HG03025 (cell line): Measurements from ENCODE around the gene F7.

ENCODE experiments used
- ATAC-seq: cut with Tn5 transposase; IDR thresholded peaks from one replicate; pipeline ENCODE4 v1.9.1; 2021; ENCODE audit warnings: mild to moderate bottlenecking, moderate library complexity; ENCODE audit not compliant: unreplicated experiment, low FRiP score

F7 gene

DNA sequence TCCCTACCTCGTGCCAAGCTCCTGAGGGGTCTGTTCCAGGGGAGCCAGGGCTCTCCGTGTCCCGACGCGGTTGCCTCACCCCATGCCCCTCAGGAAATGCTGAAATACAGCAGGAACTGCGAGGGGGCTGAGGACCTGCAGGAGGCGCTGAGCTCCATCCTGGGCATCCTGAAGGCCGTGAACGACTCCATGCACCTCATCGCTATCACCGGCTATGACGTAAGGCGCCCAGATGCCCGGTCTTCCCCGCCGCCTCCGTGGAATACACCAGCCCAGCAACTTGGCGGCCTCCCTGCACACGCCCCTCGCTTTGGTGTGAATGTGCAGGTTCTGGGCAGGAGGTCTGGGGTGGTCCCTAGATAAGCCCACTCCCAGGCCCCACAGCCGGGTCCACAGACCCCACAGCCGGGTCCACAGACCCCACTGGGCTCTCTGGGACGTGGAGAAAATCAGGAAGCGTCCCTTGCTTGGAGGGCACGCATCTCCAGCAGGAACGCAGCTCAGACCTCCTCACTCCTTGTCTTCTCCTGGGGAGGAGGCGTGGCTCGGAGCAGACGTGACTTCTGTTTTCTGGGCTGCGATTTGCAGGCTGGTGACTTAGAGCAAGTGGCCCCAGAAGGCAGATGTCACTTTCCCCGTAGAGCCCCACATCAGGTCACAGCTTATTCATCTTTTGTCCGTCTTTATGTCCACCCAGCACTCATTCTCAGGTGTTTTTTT lies 19.4 kb upstream of the F7 start:
- ATAC-seq = no peak

- ATAC-seq = no peak
Observed at GRCh38 chr13:113086991-113087922, 18.3 kb upstream of the F7 start.

DNA sequence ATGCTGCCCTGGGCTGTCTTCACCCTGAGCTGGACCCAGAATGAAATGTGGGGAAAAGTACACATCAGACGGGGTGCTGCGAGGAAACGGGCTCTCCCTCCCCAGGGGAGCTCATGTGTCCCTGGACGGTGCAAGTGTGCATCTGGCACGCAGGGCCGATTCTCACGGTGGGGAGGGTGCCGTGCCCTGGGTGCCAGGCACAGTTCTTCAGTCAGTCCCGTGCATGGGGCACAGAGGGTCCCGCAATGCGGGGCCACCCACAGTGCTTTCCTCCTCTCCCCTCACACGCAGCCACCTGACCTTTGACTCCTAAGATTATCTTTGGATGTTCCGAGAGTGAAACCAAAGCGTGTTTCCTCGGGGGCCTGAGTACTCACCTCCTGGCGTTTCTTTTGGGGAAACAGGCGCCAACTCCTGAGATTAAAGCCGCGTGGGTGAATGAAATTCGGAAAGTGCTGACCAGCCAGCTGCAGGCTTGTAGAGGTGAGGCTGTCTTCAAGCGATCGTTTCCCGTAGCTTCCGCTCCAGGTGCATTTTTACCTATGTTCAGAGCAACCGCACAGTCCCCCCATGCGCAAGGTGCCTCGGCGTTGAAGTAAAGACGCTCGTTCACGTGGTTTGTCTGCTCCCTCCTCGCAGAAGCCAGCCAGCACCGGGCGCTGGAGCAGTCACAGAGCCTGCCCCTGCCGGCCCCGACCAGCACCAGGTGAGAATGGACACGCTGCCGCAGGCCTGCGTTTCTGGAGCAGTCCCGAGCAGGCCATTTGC lies 17.5 kb upstream of the F7 start:
- ATAC-seq = no peak

DNA sequence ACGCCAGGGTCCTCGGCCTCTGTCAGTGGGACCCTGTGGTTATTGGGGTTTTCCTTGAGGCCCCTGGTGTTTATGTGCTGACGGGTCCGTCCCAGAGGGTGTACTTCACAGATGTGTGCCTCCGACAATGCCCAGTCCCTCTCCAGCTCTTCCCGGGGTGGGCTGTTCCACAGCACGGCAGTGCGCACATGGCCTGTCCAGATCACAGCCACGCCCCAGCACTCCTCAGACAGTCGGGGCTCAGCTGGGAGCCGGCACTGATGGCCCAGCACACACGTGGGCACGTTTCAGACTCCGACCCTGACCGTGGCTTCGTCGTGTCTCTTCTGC lies 16.9 kb upstream of the F7 start:
- ATAC-seq = no peak

- ATAC-seq = no peak
Observed at GRCh38 chr13:113089693-113090414, 15.7 kb upstream of the F7 start.

- ATAC-seq = no peak
Observed at GRCh38 chr13:113090415-113090770, 15.2 kb upstream of the F7 start.

- ATAC-seq = no peak
Observed at GRCh38 chr13:113090806-113091205, 14.8 kb upstream of the F7 start.

DNA sequence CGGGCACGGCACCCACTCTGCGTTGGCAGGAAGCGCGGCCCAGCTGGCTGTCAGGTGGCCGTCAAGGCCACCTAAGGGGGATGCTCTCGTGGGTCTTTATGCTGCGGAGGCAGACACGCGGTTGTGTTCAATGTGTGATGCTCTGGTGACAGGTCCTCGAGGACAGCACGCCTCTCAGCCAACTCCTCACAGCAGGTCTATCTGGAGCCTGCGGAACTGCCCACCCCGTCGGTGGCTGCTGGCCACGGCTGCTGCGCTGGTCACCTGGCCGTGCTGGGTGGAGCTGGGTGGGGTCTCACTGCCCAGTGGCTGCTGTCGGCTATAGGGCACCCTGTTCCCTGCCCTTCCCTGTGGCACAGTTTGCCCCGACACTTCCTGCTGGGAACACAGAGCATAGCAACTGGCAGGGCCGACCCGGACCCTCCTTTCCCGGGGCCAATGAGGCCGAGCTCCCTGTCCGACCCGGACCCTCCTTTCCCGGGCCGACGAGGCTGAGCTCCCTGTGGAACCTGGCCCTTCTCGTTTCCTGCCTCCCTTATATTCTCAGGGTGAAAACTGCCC lies 14.3 kb upstream of the F7 start:
- no peak for ATAC-seq

- no peak for ATAC-seq
Observed at GRCh38 chr13:113091891-113092775, 13.5 kb upstream of the F7 start.

GRCh38 chr13:113092776-113093579 lies 12.6 kb upstream of the F7 start:
- ATAC-seq = no peak

DNA sequence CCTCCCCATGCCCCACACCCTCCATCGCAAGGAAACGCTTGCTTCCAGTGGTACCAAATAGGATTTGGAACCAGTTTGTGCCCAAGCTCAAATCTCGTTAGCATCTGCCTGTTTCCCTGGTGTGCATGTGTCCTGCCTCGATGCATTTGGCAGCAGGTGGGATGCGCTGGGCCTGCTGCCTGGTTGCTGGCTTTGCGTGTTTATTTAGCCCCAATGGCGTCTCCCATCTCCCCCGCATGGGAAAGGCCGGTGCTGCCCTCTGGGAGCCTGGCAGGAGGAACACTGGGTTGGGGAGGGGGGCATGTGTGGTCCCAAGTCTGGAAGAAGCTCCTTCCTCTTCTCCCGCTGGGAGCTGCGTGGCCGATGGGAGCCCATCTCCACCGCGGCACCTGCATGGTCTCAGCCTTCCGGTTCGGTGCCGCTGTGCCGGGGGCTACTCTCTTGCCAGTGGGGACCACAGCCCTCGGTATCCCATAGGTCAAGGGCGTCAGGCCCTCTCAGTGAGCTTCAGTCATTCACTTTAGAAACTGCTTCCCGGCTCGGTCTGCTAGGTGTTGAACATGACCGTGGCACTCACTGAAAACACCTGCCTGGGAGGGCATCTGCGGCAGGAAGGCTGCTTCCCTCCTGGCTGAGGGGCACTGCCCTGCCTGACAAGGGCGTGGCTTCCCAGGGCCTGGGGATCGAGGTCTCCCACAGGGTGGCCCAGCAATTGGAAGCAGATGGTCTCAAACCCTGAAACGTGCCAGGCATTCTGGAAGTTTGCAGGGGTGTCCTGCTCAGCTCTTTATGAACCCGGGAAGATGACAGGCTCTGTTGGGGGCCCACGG lies 11.8 kb upstream of the F7 start:
- ATAC-seq = no peak

- no peak for ATAC-seq
Observed at GRCh38 chr13:113094410-113094800, 11.2 kb upstream of the F7 start.

DNA sequence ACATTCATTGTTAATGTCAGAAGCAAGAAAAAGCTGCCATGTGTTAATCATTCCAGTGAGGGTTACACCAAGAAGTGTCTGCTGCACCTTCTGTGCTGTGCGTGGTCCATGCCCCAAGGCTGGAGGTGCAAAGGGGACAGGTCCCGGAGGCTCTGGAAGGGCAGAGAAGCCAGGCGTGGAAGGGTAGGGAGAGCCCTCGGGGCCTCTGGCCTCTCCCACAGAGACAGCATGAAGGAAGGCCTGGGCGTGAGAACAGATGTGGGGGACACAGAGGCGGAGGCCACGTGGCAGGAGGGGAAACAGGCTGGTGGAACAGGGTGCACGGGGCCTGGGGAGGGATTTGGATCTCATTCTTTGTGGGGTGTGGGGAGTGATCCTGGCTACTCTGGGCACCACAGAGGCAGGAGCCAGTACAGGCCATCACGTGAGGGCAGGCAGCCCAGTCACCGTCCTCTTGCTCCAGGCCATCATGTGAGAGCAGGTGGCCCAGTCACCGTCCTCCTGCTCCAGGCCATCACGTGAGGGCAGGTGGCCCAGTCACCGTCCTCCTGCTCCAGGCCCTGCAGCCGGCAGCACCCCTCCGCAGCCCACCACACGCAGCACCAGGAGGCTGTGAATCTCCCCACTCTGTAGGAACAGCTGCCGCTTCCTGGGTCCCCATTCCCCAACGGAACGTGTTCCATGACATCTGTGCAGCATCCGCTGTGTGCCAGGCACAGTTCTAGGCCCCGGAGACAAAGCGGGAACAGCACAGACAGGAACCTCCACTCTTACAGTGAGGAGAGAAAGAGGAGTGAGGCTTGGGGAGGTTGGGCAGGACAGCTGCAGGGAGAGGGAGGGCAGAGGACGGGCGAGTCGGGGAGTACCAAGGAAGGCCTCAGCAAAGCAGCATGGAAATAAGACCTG lies 10.2 kb upstream of the F7 start:
- ATAC-seq = no peak

DNA sequence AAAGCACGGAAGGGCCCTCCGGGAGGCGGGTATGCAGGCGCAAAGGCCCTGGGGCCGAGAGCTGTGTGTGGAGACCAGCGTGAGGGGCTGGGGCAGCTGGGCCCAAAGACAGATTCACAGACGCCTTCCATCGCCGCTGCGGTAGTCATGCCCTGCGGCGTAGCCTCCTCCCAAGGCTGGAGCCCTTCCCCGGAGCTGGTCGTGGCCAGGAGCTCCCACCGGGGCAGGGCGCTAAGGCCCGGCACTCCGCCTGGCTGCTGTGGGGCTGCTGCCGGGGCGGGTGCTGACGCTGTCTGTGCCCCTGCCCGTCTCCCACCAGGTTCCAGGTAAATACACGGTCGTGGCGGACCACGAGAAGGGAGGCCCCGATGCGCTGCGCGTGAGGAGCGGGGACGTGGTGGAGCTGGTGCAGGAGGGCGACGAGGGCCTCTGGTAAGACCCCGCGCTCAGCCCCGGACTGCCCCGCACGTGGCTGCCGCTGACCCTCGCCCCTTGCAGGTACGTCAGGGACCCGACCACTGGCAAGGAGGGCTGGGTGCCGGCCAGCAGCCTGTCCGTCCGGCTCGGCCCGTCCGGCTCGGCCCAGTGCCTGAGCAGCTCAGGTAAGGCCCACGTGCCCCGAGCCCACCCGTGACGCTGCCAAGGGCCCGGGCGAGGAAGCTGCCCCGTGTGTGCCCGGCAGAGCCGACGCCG lies 9.4 kb upstream of the F7 start:
- no peak for ATAC-seq

- no peak for ATAC-seq
Observed at GRCh38 chr13:113096745-113097305, 8.8 kb upstream of the F7 start.

GRCh38 chr13:113097651-113098050 lies 7.9 kb upstream of the F7 start:
- no peak for ATAC-seq
